Gastrocnemius medialis (tissue), 4 donors: ENCODE measurements around the gene MAPK4. TPM values are rescaled to one million over a fixed set of nuclear protein-coding genes. Genes with fewer than 3 reads are reported as not detected.
"Not testable (repeated sequence)": the region's sequence is repeated elsewhere in the genome, so short reads cannot be mapped to it uniquely, and the experiment has no call there.

Experiments
- ATAC-seq, 2 donors: fragments of 150-250 bp; one replicate each; pipeline ENCODE4 v1.9.1; 2016
- DNase-seq, 2 donors: peaks; one replicate each; pipeline ENCODE4 v3.0.0-alpha.2; 2019
- H3K27ac ChIP-seq, 4 donors: fragments of 200-600 bp; sonication (generic); 1 replicate in 1 of 4; 2 replicates in 3 of 4; pipeline ENCODE4 v1.5.1; 2016 to 2018; ENCODE audit warnings: mild to moderate bottlenecking in 2 of 4, moderate library complexity in 1 of 4
- H3K27me3 ChIP-seq, 3 donors: fragments of 200-600 bp; sonication (generic) in 2 of 3; 1 replicate in 1 of 3; 2 replicates in 2 of 3; pipeline versions ENCODE4 v1.5.1 to v1.6.0; 2016 to 2019; ENCODE audit warnings: mild to moderate bottlenecking in 1 of 3, moderate library complexity in 1 of 3
- H3K36me3 ChIP-seq, 2 donors: fragments of 200-600 bp; sonication (generic) in 1 of 2; one replicate each; pipeline ENCODE4 v1.5.1; 2017 to 2018
- H3K4me1 ChIP-seq, 2 donors: fragments of 200-600 bp; sonication (generic) in 1 of 2; one replicate each; pipeline ENCODE4 v1.5.1; 2016 to 2017; ENCODE audit warnings: mild to moderate bottlenecking in 2 of 2
- H3K4me3 ChIP-seq, 4 donors: fragments of 200-600 bp; sonication (generic) in 3 of 4; 1 replicate in 1 of 4; 2 replicates in 3 of 4; pipeline ENCODE4 v1.5.1; 2016 to 2019; ENCODE audit warnings: mild to moderate bottlenecking in 2 of 4
- H3K9me3 ChIP-seq, 3 donors: fragments of 200-600 bp; sonication (generic) in 2 of 3; 1 replicate in 1 of 3; 2 replicates in 2 of 3; pipeline ENCODE4 v1.5.1; 2016 to 2019
- POLR2A ChIP-seq, 2 donors: fragments of 450-650 bp; IDR thresholded peaks; one replicate each; pipeline ENCODE4 v1.6.1; 2017; ENCODE audit warnings: antibody characterized with exemption in 2 of 2, mild to moderate bottlenecking in 2 of 2, moderate library complexity in 2 of 2
- in situ Hi-C, 4 donors: fragments of 200-750 bp; cut with MboI; loops; one replicate each; pipeline versions ENCODE4 v1.15.0 to v1.8.0; 2017; ENCODE audit warnings: low sequenced_read_pairs in 4 of 4
- intact Hi-C: fragments of 100-400 bp; cut with DNase I; formaldehyde crosslinking; loops from one replicate; pipeline ENCODE4 v1.15.1; 2023; ENCODE audit warnings: low total_unique reads
- total RNA-seq, 4 donors: library from RNA; depleted of rRNA; stranded (reverse); fragments of >200 nt; gene quantifications; one replicate each; pipeline versions ENCODE4 v1.1.0 to v1.2.3, GENCODE V29; 2016
- TF ChIP-seq, protein P1 (sequence below), 5 experiments: fragments of 450-650 bp in 3 of 5; fragments of 200-600 bp in 2 of 5; sonication (generic) in 2 of 5; IDR thresholded peaks in 4 of 5; conservative IDR thresholded peaks in 1 of 5; 1 replicate in 4 of 5; 2 replicates in 1 of 5; pipeline ENCODE4 v1.5.1; 2016 to 2019; ENCODE audit warnings: antibody characterized with exemption in 5 of 5, mild to moderate bottlenecking in 3 of 5, moderate library complexity in 3 of 5

The MAPK4 gene
- 1 to 10 TPM in 3 of 4 donors, under 1 TPM in 1; 0.68 to 2.4 (median 1.7) TPM for total RNA-seq

DNA sequence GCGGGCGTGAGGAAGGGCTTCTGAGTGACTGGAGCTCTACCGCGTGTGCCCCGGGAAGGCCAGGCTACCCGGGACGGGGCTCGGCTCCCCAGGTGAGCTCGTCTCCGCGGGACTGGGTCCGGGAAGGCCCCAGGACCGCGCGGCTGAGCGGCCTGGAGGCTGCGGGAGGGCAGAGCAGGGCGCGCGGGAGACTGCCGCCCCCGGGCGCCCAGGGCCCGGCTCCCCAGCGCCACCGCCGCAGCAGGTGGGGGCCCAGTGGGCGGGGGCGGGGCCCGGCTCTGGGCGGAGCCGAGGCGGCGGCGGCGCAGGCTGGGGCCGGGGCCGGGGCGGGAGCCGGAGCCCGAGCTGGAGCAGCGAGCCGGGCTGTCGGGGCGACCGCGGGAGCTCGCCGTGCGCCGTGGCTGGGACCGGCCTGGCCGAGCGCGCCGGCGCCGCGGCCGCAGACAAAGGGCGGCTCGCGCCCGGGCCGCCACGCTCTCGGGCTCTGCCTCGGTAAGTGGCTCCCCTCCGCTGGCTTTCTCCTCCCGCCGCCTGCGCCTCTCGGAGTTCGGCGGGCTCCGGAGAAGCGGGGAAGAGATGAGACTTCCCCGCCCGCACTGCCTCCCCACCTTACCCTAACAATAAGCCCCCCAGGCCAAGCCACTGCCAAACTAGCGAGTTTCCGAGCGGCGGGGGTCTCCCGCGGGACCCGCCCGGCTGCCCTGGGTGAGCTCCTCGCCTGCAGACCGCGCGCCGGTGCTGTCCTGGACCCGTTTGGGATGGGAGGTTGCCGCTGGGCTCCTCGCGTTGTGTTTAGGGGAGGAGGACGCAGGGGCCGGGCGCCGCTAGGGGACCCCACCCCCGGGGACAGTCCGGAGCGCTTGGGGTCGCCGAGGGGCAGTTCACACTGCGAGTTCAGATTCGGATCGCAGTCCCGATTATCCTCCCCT, at the start of gene MAPK4:
Gene MAPK4, plus strand, starts transcription at position 336 of the 929 bp plus-strand sequence. CDS start 103,872 bp downstream, outside the sequence.
- in situ Hi-C loops, result no loop called here
- peaks cover 0 to 8% (median 4%) of the 10 kb centered on the region in 3 donors for H3K27me3 ChIP-seq

DNA sequence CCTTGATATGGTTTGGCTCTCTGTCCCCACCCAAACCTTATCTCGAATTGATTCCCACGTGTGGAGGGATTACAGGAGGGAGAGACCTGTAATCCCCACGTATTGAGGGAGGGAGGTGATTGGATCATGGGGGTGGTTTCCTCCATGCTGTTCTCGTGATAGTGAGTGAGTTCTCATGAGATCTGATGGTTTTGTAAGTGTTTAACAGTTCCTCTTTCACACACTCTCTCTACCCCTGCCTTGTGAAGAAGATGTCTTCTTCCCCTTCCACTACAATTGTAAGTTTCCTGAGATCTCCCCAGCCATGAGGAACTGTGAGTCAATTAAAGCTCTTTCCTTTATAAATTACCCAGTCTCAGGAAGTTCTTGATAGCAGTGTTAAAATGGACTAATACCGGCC, 42.6 kb upstream of the MAPK4 start:
- H3K27ac ChIP-seq, DNase-seq, H3K9me3 ChIP-seq, H3K4me1 ChIP-seq, H3K27me3 ChIP-seq, H3K36me3 ChIP-seq, intact Hi-C loops, ATAC-seq, H3K4me3 ChIP-seq: not testable (repeated sequence)
- in situ Hi-C loops, result loop anchor here in 1 of 4 donors (25.0 kb wide), 1 partner anchor 270 kb away; no protein-coding TSS in a partner anchor

More for the DNA sequence above, at the start of gene MAPK4:
- DNase-seq, result peak; percentile 3 to 21
- intact Hi-C loops, result loop anchor here (2.0 to 5.0 kb wide), 3 partner anchors 52 to 222 kb away; no protein-coding TSS in a partner anchor
- peak; percentile 87 to 88 for ATAC-seq
- Histone ChIP-seq H3K9me3 (peaks cover 0 to 5% (median 0%) of the 10 kb centered on the region in 3 donors), H3K4me3 (peak within 1 kb of the TSS; percentile 68 to 87 (median 78)), H3K4me1 (peaks cover 0 to 10% of the 10 kb centered on the region in 2 donors), H3K36me3 (no peaks in the 10 kb centered on the region), H3K27ac (peak within 1 kb of the TSS; percentile 59 to 78 (median 68))
- TF ChIP-seq, protein P1, sequence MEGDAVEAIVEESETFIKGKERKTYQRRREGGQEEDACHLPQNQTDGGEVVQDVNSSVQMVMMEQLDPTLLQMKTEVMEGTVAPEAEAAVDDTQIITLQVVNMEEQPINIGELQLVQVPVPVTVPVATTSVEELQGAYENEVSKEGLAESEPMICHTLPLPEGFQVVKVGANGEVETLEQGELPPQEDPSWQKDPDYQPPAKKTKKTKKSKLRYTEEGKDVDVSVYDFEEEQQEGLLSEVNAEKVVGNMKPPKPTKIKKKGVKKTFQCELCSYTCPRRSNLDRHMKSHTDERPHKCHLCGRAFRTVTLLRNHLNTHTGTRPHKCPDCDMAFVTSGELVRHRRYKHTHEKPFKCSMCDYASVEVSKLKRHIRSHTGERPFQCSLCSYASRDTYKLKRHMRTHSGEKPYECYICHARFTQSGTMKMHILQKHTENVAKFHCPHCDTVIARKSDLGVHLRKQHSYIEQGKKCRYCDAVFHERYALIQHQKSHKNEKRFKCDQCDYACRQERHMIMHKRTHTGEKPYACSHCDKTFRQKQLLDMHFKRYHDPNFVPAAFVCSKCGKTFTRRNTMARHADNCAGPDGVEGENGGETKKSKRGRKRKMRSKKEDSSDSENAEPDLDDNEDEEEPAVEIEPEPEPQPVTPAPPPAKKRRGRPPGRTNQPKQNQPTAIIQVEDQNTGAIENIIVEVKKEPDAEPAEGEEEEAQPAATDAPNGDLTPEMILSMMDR (IDR thresholded peaks at IDR 0.05 in 4 of 5, conservative IDR thresholded peaks at IDR 0.05 in 1 of 5), result no peak
- TF ChIP-seq POLR2A (IDR thresholded peaks at IDR 0.05), result peak; percentile 37 to 41

DNA sequence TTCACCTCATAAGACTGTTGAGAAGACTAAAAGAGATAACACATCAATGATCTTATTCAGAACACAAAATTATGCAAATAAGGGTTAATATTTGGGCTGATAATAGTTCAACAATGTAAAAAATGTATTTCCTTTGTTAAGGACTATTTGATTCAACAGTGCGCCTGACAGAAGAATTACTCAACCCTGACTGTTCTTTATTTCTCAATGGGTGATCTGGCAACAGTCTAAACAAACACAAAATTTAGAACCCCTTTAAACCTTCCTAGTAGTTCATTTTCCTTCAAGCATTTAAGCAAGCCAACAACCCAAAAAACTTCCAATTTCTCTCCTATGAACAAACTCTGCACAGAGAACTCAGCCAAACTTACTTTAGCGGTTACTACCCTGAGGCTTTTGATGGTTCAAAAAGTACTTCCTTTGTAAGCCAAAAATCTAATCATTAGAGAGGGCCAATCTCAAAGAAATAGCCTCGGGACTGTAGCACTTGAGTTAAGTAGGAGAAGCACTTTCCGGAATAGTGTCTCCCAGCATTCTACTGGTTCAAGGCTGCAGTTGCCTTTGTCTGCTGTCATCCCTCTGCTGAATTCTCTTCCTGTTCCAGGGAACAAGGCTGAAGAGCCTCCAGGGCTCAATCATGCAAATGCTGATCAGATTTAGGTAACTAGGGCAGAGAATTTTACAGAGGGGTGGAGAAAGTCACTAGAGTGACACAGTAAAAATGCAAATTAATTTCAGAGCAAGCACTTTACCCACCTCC, 40.9 kb upstream of the MAPK4 start:
- DNase-seq, result no peak
- TF ChIP-seq, protein P1 (IDR thresholded peaks at IDR 0.05 in 4 of 5, conservative IDR thresholded peaks at IDR 0.05 in 1 of 5), result no peak
- TF ChIP-seq POLR2A (IDR thresholded peaks at IDR 0.05), result no peak
- no peak for ATAC-seq

DNA sequence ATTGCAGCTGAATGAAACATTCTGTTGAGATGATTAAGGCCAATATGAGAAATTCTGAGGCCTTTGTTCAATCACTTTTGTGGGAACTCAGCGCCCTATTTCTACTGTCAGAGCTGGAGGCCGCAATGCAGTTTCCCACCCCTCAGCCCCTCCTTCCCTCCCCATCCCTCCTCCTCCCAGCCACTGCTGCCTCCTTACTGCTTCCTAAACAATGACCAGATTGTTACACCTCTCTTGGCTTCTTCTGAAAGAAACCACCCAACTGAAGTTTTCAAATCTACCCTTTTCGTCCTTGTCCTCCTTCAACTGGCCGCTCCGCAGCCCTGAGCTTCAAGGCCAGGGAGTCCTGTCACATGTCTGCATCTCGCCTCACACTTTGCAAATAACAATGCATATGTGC, 36.7 kb upstream of the MAPK4 start:
- Histone ChIP-seq H3K4me1 (no peaks in the 10 kb centered on the region), H3K4me3 (no peak overlapping the region), H3K27ac (no peak overlapping the region), H3K9me3 (no peaks in the 10 kb centered on the region), H3K27me3 (no peaks in the 10 kb centered on the region), H3K36me3 (no peaks in the 10 kb centered on the region)
- ATAC-seq, result no peak
- in situ Hi-C loops (loop anchor here in 1 of 4 donors (25.0 kb wide), 1 partner anchor 264 kb away; no protein-coding TSS in a partner anchor), intact Hi-C loops (no loop called here)
- TF ChIP-seq POLR2A (IDR thresholded peaks at IDR 0.05), result no peak
- TF ChIP-seq, protein P1 (IDR thresholded peaks at IDR 0.05 in 4 of 5, conservative IDR thresholded peaks at IDR 0.05 in 1 of 5), result no peak
- no peak for DNase-seq

More for the DNA sequence above, 40.9 kb upstream of the MAPK4 start:
- intact Hi-C loops, result no loop called here
- in situ Hi-C loops, result loop anchor here in 1 of 4 donors (25.0 kb wide), 1 partner anchor 268 kb away; no protein-coding TSS in a partner anchor
- no peaks in the 10 kb centered on the region for H3K36me3 ChIP-seq
- no peaks in the 10 kb centered on the region for H3K4me1 ChIP-seq
- H3K27ac ChIP-seq, result no peak overlapping the region
- H3K27me3 ChIP-seq, result no peaks in the 10 kb centered on the region
- no peak overlapping the region for H3K4me3 ChIP-seq
- H3K9me3 ChIP-seq, result no peaks in the 10 kb centered on the region
